NCI-H2227 (cell line): ENCODE measurements around the gene PIP5K1C.
A peak's percentile ranks its signal among the peaks of the same experiment; 100 is the strongest.
"Not testable (repeated sequence)": the region's sequence is repeated elsewhere in the genome, so short reads cannot be mapped to it uniquely, and the experiment has no call there.

ENCODE experiments used
- DNase-seq: peaks from one replicate; lab custom pipeline; 2025; ENCODE audit not compliant: unreplicated experiment; lab: John Stamatoyannopoulos, UW

Gene PIP5K1C

GRCh38 chr19:3674784-3675543 is 25.3 kb downstream of the PIP5K1C start:
- no peak for DNase-seq

DNA sequence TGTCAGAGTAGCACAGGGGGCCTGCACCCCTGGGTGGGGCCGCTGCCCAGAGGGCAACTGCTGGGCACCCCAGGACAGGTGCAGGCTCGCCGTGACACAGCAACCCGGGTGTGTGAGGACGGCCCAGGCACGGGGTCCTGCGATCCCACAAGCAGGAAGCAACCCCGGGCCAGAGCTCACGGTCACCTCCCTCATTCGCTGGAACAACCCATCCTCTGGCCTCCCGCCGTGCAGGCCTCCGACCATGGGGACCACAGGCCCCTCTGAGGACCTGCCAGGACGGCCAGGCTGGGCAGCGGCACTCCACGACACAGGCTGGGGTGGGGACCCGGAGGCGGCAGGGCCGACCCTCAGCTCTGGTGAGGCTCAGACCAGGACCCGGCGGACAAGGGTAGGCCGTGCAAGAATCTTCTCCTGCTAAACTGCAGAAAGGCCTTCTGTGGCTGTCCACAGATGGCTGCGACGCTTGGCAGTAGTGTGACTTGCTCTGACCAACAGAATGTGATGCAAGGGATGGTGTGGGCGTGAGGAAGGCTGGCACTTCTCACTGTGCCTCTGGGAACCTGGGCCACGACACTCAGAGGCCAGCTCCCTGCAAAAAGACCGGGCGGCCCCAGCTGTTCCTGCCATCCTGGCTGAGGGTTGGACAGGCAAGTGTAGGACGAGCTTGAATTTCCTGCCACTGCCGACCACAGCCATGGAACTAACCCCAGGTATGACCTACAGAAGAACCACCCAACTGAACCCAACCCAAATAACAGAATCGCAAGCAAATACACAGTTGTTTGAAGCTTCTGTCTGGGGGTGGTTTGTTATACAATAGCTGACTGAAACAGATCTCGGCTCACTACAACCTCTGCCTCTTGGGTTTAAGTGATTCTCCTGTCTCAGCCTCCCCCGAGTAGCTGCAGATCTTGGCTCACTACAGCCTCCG is 26.5 kb downstream of the PIP5K1C start:
- no peak for DNase-seq

DNA sequence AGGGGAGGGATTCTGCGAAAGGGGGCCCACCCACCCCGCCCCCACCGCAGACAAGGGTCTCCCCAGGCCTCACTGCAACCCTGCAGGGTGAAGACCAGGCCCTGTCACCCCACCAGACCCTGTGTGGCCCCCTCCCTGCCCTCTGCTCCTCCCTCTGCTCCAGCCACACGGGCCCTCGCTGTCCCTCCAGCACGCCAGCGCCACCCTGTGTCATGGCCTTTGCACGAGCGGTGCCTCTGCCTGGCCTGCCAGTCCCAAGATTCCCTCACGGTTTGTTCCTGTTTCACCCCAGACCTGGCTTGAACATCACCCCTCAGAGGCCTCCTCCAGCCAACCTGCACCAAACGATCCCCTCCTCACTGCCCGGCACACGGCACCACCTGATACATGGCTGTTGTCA is 27.3 kb downstream of the PIP5K1C start:
- no peak for DNase-seq

DNA sequence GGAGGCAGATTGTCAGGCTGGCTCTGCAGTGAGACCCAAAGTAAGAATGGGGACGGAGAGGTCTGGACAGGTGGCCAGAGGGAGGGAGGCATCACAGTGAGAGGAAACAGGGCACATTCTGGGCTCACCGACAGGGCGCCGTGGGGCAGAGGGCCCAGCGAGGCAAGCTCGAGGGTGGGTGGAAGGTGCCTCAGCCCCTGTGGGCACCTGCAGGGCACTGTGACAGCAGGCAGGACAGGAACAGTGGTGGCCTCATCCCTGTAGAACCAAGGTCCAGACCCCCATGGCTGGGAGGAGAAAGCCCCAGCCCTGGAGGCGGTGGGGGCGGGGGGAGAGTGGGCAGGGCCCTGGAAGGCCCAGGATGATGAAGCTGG is 27.7 kb downstream of the PIP5K1C start:
- no peak for DNase-seq

GRCh38 chr19:3671680-3672574 is 28.3 kb downstream of the PIP5K1C start:
- no peak for DNase-seq

DNA sequence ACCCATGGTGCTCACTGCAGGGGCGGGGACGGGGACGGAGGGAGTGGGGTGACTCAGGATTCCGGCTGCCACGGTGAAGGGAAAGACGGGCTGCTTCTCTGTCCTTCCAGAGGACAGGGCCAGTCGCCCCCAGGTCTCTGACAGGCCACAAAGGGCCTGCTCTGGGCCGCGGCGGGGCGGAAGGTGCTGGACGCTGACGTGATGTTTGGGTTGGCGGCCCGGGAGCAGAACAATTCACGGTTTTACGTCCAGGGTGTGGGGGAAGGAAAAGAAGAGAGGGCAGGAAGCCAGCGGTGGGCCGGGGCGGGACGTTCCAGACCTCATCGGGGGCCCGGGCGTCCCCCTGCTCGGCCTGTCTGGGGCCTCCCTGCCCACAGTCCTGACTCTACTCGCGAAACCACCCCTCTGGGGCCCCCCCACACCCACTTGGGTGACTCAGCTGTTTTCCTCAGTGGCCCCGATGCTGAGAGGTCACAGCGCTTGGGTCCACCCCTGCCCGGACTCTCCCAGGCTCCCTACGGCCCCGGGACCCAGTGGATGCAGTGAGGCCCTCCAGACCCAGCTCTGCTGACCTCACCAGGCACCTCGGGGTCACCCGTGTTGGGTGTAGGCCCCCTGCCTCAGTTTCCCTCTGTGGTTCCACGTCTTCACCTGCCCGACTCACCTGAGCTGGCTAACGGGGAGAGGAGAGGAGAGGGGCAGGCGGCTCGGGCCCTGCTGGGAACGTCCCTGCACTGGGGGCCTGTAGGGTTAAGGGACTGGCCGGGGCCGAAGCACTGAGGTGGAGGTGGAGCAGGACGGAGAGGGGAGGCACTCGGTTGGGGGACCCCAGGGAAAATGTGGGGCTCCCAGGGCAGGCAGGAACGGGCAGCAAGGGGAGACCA is 29.2 kb downstream of the PIP5K1C start:
- DNase-seq: no peak

- DNase-seq: peak; percentile 12
Measured at GRCh38 chr19:3669947-3670795, 30.1 kb downstream of the PIP5K1C start.

- DNase-seq: peak; percentile 31
Measured at GRCh38 chr19:3669082-3669946, 31.0 kb downstream of the PIP5K1C start.

- no peak for DNase-seq
Measured at GRCh38 chr19:3668331-3669081, 31.8 kb downstream of the PIP5K1C start.

DNA sequence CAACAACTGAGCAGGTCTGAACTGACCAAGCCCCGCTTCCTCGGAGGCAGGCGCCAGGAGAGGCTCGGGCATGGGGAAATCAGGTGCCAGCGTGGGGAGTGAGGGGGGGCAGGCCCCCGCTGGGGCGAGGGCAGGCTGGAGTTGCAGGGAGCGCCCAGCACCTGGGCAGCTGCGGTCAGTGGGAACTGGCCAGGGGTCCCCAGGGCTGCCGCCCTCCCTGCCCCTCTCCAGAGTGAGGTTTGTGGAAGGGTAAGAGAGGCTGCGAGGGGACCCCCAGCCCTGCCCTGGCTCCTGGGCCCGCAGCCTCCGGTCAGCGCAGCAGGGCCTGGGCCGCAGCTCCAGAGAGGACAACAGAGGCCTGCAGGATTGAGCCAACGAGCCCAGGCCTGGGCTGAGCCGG is 32.5 kb downstream of the PIP5K1C start:
- DNase-seq: no peak

- DNase-seq: no peak
Measured at GRCh38 chr19:3667037-3667638, 33.1 kb downstream of the PIP5K1C start.

- not testable (repeated sequence) for DNase-seq
Measured at GRCh38 chr19:3666545-3666856, 33.8 kb downstream of the PIP5K1C start.

GRCh38 chr19:3665681-3666544 is 34.4 kb downstream of the PIP5K1C start:
- DNase-seq: peak; percentile 31

DNA sequence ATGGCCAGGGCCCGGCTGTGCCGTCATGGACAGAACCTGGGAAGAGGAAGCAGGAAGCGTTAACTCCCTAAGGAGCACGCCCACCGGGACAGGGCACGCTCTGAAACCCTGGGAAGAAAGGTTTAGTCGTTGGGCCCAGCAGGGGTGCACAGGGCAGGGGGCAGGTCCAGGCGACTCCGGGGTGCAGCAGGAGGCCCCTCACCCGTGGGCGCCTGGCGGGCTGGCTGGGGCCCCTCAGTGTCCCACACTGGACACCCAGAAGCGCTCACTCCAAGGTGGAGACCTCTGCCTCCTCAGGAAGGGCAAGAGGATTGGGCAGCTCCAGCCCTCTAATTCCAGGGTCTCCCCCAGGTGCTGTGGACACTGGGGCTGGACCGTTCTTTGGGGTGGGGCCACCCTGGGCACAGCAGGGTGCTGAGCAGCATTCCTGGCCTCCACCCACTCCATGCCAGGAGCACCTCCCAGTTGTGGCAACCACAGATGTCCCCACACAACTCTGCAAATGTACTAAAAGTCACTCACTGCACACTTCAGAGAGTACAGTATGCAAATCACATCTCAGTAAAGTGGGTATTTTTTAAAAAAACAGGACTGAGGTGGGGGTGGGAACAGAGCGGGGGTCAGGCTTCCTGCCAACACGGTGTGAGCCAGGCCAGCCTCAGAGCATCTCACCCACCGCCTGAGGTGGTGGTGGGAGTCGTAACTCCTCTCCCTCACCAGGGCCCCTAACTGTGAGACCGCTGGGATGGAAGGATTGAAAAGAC is 35.2 kb downstream of the PIP5K1C start:
- no peak for DNase-seq

- no peak for DNase-seq
Measured at GRCh38 chr19:3663838-3664237, 36.4 kb downstream of the PIP5K1C start.
